ENCODE measurements around the gene KDM5B.

KDM5B gene

DNA sequence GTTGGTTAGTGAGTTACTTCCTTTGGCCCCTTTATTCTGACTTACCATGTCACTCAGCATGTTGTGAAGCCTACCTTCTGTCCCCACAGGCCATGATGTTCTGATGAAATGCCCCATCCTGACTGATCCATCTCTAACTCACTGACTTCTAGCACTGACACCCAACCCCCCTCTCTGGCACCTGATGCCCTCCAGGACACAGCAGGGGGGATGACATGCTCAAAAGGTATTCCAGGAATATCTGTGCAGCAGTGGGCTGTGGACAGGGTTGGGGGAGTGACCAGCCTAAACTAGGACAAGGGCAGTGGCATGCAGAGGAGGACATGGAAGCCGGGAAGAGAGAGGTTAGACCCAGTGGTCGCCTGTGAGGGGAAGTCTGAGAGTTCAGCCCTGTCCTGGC lies 123.5 kb downstream of the KDM5B start:
- no peak for TF ChIP-seq CTCF (conservative IDR thresholded peaks at IDR 0.05; ENCODE audit: low read depth)
- no peak for DNase-seq (ENCODE audit: low spot score)
- no peak overlapping the region for H3K27ac ChIP-seq
- ChIA-PET CTCF (interaction anchor here (1.0 kb wide), 1 partner anchor 27 kb away, joined by 4 read pairs; no protein-coding TSS in a partner anchor), POLR2A (ENCODE audit: low non-redundant PET) (no interaction called here)

DNA sequence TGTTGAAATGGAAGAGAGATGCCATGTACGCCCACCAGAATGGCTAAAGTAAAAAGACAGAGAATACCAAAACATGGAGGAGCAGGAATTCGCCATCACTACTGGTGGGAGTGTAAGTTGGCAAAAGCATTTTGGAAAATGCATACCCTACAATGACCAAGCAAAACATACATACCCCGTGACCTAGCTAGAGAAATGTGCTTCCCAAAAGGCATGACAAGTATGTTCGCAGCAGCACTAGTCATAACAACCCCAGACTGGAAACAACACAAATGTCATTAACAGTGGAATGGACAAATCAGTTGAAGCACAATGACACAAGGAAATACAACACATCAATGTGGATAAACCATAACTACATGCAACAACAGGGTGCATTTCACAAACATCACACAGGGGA lies 125.2 kb downstream of the KDM5B start:
- TF ChIP-seq CTCF (conservative IDR thresholded peaks at IDR 0.05; ENCODE audit: low read depth), result no peak
- ChIA-PET POLR2A (ENCODE audit: low non-redundant PET) (no interaction called here), CTCF (interaction anchor here (0.6 to 1.7 kb wide), 4 partner anchors 34 to 170 kb away, joined by 3 to 5 read pairs (median 4); no protein-coding TSS in a partner anchor)
- H3K27ac ChIP-seq, result no peak overlapping the region
- DNase-seq (ENCODE audit: low spot score), result no peak

GRCh38 chr1:202682477-202682876 lies 125.7 kb downstream of the KDM5B start:
- ChIA-PET POLR2A (ENCODE audit: low non-redundant PET) (no interaction called here), CTCF (interaction anchor here (0.6 to 1.7 kb wide), 3 partner anchors 34 to 489 kb away, joined by 3 to 5 read pairs (median 3); no protein-coding TSS in a partner anchor)
- DNase-seq (ENCODE audit: low spot score), result no peak
- no peak overlapping the region for H3K27ac ChIP-seq
- TF ChIP-seq CTCF (conservative IDR thresholded peaks at IDR 0.05; ENCODE audit: low read depth), result no peak

GRCh38 chr1:202681736-202682420 lies 126.3 kb downstream of the KDM5B start:
- H3K27ac ChIP-seq, result no peak overlapping the region
- POLR2A ChIA-PET (ENCODE audit: low non-redundant PET), result no interaction called here
- TF ChIP-seq CTCF (conservative IDR thresholded peaks at IDR 0.05; ENCODE audit: low read depth), result no peak
- CTCF ChIA-PET, result interaction anchor here (0.6 to 1.7 kb wide), 5 partner anchors 15 to 490 kb away, joined by 3 to 5 read pairs (median 3); no protein-coding TSS in a partner anchor
- DNase-seq (ENCODE audit: low spot score), result no peak

DNA sequence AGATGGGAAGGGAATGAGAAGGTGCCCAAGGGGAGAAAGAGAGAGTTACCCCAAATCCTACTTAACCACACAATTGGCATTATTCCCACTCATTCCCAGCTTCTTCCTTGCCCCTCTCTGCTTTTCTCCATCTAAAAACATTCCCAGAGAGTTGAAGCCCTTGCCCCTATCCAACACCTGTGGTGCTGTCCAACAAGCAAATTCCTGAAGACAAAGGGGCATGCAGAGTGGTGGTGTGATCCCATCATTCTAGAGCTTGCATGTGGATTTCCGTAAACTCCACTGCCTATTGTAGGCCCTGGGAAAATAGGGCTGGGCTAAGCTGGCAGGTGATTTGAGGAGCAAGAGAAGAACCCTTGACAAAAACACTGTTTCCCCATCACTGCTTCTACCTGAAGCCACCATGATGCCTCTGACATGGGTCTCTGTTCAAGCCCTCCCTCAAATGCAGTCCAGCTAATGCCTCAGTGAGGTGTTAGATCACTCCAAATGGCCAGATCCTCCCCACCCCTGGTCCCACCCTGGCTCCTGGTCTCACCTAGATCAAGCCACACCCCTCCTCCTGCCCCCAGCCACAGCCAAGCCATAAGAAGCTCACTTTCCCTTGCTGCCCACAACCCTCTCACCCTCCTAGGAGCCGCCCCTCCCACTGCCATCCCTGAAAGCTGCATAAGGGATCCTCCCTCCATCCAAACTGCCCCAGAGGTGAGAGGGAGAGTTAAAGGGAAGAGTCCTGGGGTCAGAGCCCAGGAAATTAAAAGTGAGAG lies 127.5 kb downstream of the KDM5B start:
- no peak for TF ChIP-seq CTCF (conservative IDR thresholded peaks at IDR 0.05; ENCODE audit: low read depth)
- DNase-seq (ENCODE audit: low spot score), result no peak
- CTCF ChIA-PET, result interaction anchor here (0.6 to 1.2 kb wide), 3 partner anchors 14 to 405 kb away, joined by 3 read pairs; partner anchors contain the start of gene MYOG
- POLR2A ChIA-PET (ENCODE audit: low non-redundant PET), result no interaction called here
- H3K27ac ChIP-seq, result no peak overlapping the region

DNA sequence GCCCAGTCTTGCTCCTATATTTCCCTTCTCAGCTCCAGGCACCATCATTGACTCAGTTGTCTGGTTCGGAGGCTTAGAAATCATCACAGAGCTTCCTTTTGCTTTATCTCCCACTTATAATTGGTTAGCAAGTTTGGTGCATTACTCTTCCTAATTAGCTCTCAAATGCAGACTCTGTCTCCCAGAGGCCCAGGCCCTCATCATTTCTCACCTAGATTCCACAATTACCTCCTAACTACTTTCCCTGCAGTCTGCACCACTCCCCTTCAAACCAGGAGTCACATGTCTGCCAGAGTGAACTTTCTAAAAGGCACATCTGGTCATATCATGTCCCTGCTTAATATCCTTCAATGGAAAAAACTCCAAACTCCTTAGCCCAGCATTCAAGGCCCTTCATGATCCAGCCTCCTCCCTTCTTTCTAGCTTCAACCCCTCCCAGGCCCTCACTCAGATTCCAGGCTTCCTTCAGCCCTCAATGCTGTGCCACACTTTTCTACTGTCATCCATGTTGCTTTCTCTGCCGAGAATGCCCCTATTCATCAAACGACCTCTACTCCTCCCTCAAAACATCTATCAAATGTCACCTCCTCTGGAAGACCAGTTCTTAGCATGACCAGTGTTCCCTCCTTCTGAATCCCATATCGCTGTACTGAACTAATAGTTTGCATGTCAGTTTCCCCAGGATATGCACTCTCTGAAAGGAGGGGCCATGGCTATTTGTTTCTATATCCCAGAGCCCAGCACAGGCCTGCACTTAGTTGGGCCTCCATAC lies 128.6 kb downstream of the KDM5B start:
- ChIA-PET CTCF (interaction anchor here (0.6 to 0.9 kb wide), 3 partner anchors 13 to 320 kb away, joined by 4 to 5 read pairs (median 4); no protein-coding TSS in a partner anchor), POLR2A (ENCODE audit: low non-redundant PET) (no interaction called here)
- H3K27ac ChIP-seq, result no peak overlapping the region
- no peak for TF ChIP-seq CTCF (conservative IDR thresholded peaks at IDR 0.05; ENCODE audit: low read depth)
- DNase-seq (ENCODE audit: low spot score), result no peak
